Motor neuron (in vitro differentiated cells): ENCODE measurements around the gene IFT20. TPM values are rescaled to one million over a fixed set of nuclear protein-coding genes. Genes with fewer than 3 reads are reported as not detected.
"Not testable (repeated sequence)": the region's sequence is repeated elsewhere in the genome, so short reads cannot be mapped to it uniquely, and the experiment has no call there.

ENCODE experiments used
- ATAC-seq, 8 experiments: fragments of 200-7000 bp; cut with Tn5 transposase; replicated peaks in 6 of 8; 2 replicates each; pipeline ENCODE4 v1.8.0; 2021; ENCODE audit warnings: mild to moderate bottlenecking in 8 of 8, moderate library complexity in 8 of 8
- H3K27ac ChIP-seq, 2 donors: fragments of 250-450 bp; sonication (Bioruptor Pico); 2 replicates each; pipeline ENCODE4 v1.9.0; 2021; ENCODE audit warnings: antibody characterized with exemption in 2 of 2, mild to moderate bottlenecking in 2 of 2, moderate library complexity in 1 of 2
- H3K4me1 ChIP-seq, 2 donors: fragments of 250-450 bp; sonication (Bioruptor Pico); replicated peaks in 1 of 2; 2 replicates each; pipeline ENCODE4 v1.6.1; 2021; ENCODE audit warnings: antibody characterized with exemption in 2 of 2, mild to moderate bottlenecking in 2 of 2, moderate library complexity in 1 of 2
- H3K4me3 ChIP-seq, 5 donors: fragments of 250-450 bp; sonication (Bioruptor Pico); 2 replicates each; pipeline ENCODE4 v1.9.0; 2021; ENCODE audit warnings: antibody characterized with exemption in 5 of 5, mild to moderate bottlenecking in 5 of 5, moderate library complexity in 4 of 5
- WGBS, 10 experiments: fragments of 450-650 bp; shearing (Covaris generic); methylation state at CpG; one replicate each; pipeline ENCODE4 v1.0.0; 2022; 5-methylcytosine and 5-hydroxymethylcytosine counted together
- in situ Hi-C, 9 experiments: fragments of 400-800 bp; cut with MboI; loops; one replicate each; pipeline ENCODE4 v1.15.0; 2021; ENCODE audit warnings: low sequenced_read_pairs in 9 of 9, low pct_unique_long_range_greater_than_20kb in 2 of 9; ENCODE audit not compliant: unreplicated experiment in 9 of 9
- total RNA-seq, 8 experiments: library from RNA; unstranded; fragments of 300-600 nt; gene quantifications; 2 replicates each; pipeline versions ENCODE4 v1.2.3 to v1.2.4, GENCODE V29; 2022

The IFT20 gene
- total RNA-seq, 8 experiments from 2014 or later: 30.7 to 106 (median 64.0) TPM

GRCh38 chr17:28315846-28316705 lies 19.2 kb downstream of the IFT20 start:
- ATAC-seq: no peak
- Histone ChIP-seq H3K4me3 (no peak overlapping the region), H3K4me1 (peaks cover 11 to 21% of the 10 kb centered on the region in 2 donors), H3K27ac (no peak overlapping the region)
- whole genome bisulfite sequencing, 10 experiments: 14 to 100% (median 92%) methylated on average over 1 to 4 of the region's 4 CpGs; no CpG with 5 or more reads in 2 of the 10 experiments
- in situ Hi-C loops: no loop called here

- Histone ChIP-seq H3K4me3 (no peak overlapping the region), H3K27ac (no peak overlapping the region), H3K4me1 (peaks cover 8 to 12% of the 10 kb centered on the region in 2 donors)
- ATAC-seq: no peak
- WGBS, 10 experiments: 60 to 100% (median 85%) methylated on average over 1 to 2 of the region's 2 CpGs; no CpG with 5 or more reads in 6 of the 10 experiments
- in situ Hi-C loops: no loop called here
These were observed 21.4 kb downstream of the IFT20 start for GRCh38 chr17:28313841-28314240.

GRCh38 chr17:28306954-28307401 lies 28.3 kb downstream of the IFT20 start:
- in situ Hi-C loops: no loop called here
- WGBS, 10 experiments: 47 to 100% (median 96%) methylated on average over 1 to 5 of the region's 38 CpGs; no CpG with 5 or more reads in 4 of the 10 experiments
- no peaks in the 10 kb centered on the region for H3K4me1 ChIP-seq
- ATAC-seq: no peak
- no peak overlapping the region for H3K4me3 ChIP-seq
- H3K27ac ChIP-seq: no peak overlapping the region

GRCh38 chr17:28298449-28298848 lies 36.8 kb downstream of the IFT20 start:
- WGBS, 10 experiments: 60 to 100% (median 82%) methylated on average over 1 to 3 of the region's 3 CpGs; no CpG with 5 or more reads in 2 of the 10 experiments
- no peak for ATAC-seq
- Histone ChIP-seq H3K4me3 (no peak overlapping the region), H3K4me1 (no peaks in the 10 kb centered on the region), H3K27ac (no peak overlapping the region)
- in situ Hi-C loops: no loop called here

GRCh38 chr17:28295677-28296578 lies 39.3 kb downstream of the IFT20 start:
- ATAC-seq: peak in 1 of 8 experiments; percentile 26
- Histone ChIP-seq H3K4me1 (no peaks in the 10 kb centered on the region), H3K27ac (no peak overlapping the region), H3K4me3 (no peak overlapping the region)
- in situ Hi-C loops: no loop called here
- WGBS, 10 experiments: 0 to 100% (median 61%) methylated on average over 1 to 3 of the region's 3 CpGs

GRCh38 chr17:28293994-28294393 lies 41.3 kb downstream of the IFT20 start:
- in situ Hi-C loops: no loop called here
- WGBS, 10 experiments: 50 to 100% (median 89%) methylated on average over 2 to 6 of the region's 6 CpGs
- no peaks in the 10 kb centered on the region for H3K4me1 ChIP-seq

GRCh38 chr17:28292878-28293277 lies 42.4 kb downstream of the IFT20 start:
- H3K4me3 ChIP-seq, in situ Hi-C loops, H3K4me1 ChIP-seq, ATAC-seq, H3K27ac ChIP-seq: not testable (repeated sequence)
- WGBS, 10 experiments: 60 to 91% (median 80%) methylated on average over 1 to 8 of the region's 12 CpGs; no CpG with 5 or more reads in 1 of the 10 experiments

More at GRCh38 chr17:28293994-28294393, 41.3 kb downstream of the IFT20 start:
- H3K27ac ChIP-seq: no peak overlapping the region
- ATAC-seq: no peak
- H3K4me3 ChIP-seq: no peak overlapping the region

- ATAC-seq: no peak
- no peak overlapping the region for H3K4me3 ChIP-seq
- 0 to 100% (median 83%) methylated on average over 1 of the region's 1 CpG; no CpG with 5 or more reads in 2 of the 10 experiments for WGBS, 10 experiments
- no peak overlapping the region for H3K27ac ChIP-seq
- in situ Hi-C loops: no loop called here
- H3K4me1 ChIP-seq: no peaks in the 10 kb centered on the region
These were observed 43.4 kb downstream of the IFT20 start for GRCh38 chr17:28291780-28292330.

GRCh38 chr17:28290703-28291102 lies 44.6 kb downstream of the IFT20 start:
- H3K4me1 ChIP-seq: no peaks in the 10 kb centered on the region
- in situ Hi-C loops: no loop called here
- WGBS, 10 experiments: 0 to 100% (median 63%) methylated on average over 1 to 2 of the region's 2 CpGs; no CpG with 5 or more reads in 2 of the 10 experiments
- H3K27ac ChIP-seq: no peak overlapping the region
- ATAC-seq: no peak
- no peak overlapping the region for H3K4me3 ChIP-seq

GRCh38 chr17:28285965-28286364 lies 49.3 kb downstream of the IFT20 start:
- 29 to 100% (median 65%) methylated on average over 2 of the region's 2 CpGs; no CpG with 5 or more reads in 2 of the 10 experiments for WGBS, 10 experiments
- H3K4me1 ChIP-seq: no peaks in the 10 kb centered on the region
- in situ Hi-C loops: no loop called here
- H3K4me3 ChIP-seq: no peak overlapping the region
- no peak overlapping the region for H3K27ac ChIP-seq
- no peak for ATAC-seq

- H3K27ac ChIP-seq: no peak overlapping the region
- in situ Hi-C loops: no loop called here
- H3K4me3 ChIP-seq: no peak overlapping the region
- WGBS, 10 experiments: 0 to 89% (median 79%) methylated on average over 1 to 7 of the region's 7 CpGs; no CpG with 5 or more reads in 2 of the 10 experiments
- ATAC-seq: peak in 4 of 8 experiments; percentile 69 to 95 (median 82)
- H3K4me1 ChIP-seq: no peaks in the 10 kb centered on the region
These were observed 52.7 kb downstream of the IFT20 start for GRCh38 chr17:28282596-28282995.

- WGBS, 10 experiments: 91 to 100% (median 100%) methylated on average over 1 to 2 of the region's 3 CpGs; no CpG with 5 or more reads in 4 of the 10 experiments
- in situ Hi-C loops: no loop called here
- Histone ChIP-seq H3K27ac (no peak overlapping the region), H3K4me1 (no peaks in the 10 kb centered on the region), H3K4me3 (no peak overlapping the region)
- ATAC-seq: no peak
These were observed 54.4 kb downstream of the IFT20 start for GRCh38 chr17:28280826-28281225.
